Activated B cell treated with CpG ODN at 0.5 μM for 24 hours (primary cell): ENCODE measurements around the gene MTG2. TPM values are rescaled to one million over a fixed set of nuclear protein-coding genes. Genes with fewer than 3 reads are reported as not detected.

ENCODE experiments used
- ATAC-seq: fragments of 200-7000 bp; cut with Tn5 transposase; one replicate; pipeline ENCODE4 v1.10.0; 2021; ENCODE audit warnings: low read depth, mild to moderate bottlenecking, moderate library complexity
- CTCF ChIA-PET: fragments of 350-600 bp; sonication (Branson Sonifier 250); formaldehyde crosslinking; loops from one replicate; lab custom pipeline; 2021; ENCODE audit warnings: antibody characterized with exemption; lab: Charles Lee
- POLR2A ChIA-PET: fragments of 350-600 bp; sonication (Branson Sonifier 250); formaldehyde crosslinking; loops from one replicate; lab custom pipeline; 2021; ENCODE audit warnings: antibody characterized with exemption; lab: Charles Lee
- DNase-seq: peaks from one replicate; pipeline ENCODE4 v3.0.0; 2022
- H3K27ac Mint-ChIP-seq: one replicate; pipeline ENCODE4 v1.8.0; 2020; ENCODE audit warnings: mixed read lengths
- H3K27me3 Mint-ChIP-seq: one replicate; pipeline ENCODE4 v1.8.0; 2021; ENCODE audit warnings: mixed read lengths
- H3K36me3 Mint-ChIP-seq: one replicate; pipeline ENCODE4 v1.8.0; 2021; ENCODE audit warnings: low read depth, mixed read lengths
- H3K4me1 Mint-ChIP-seq: one replicate; pipeline ENCODE4 v1.8.0; 2021; ENCODE audit warnings: mixed read lengths
- H3K4me3 Mint-ChIP-seq: one replicate; pipeline ENCODE4 v1.8.0; 2020; ENCODE audit warnings: mild to moderate bottlenecking, mixed read lengths
- H3K9me3 Mint-ChIP-seq: one replicate; pipeline ENCODE4 v1.8.0; 2020; ENCODE audit warnings: mixed read lengths
- CTCF ChIP-seq: fragments of 200-600 bp; IDR thresholded peaks from one replicate; pipeline ENCODE4 v1.8.0; 2022; ENCODE audit warnings: antibody characterized with exemption, mild to moderate bottlenecking
- intact Hi-C: fragments of 100-400 bp; cut with micrococcal nuclease; formaldehyde crosslinking; loops from one replicate; pipeline ENCODE4 v1.15.1; 2024
- total RNA-seq: library from RNA; stranded (reverse); gene quantifications from 2 replicates; pipeline ENCODE4 v1.2.3, GENCODE V29; 2022

MTG2 gene
- total RNA-seq, 1 donor from 2014 or later: 46.8 TPM

GRCh38 chr20:62195075-62195405, 12.2 kb downstream of the MTG2 start:
- H3K9me3 Mint-ChIP-seq: no peaks in the 10 kb centered on the region
- intact Hi-C loops: no loop called here
- ChIA-PET CTCF (no interaction called here), POLR2A (no interaction called here)
- peaks cover 3% of the 10 kb centered on the region for H3K4me1 Mint-ChIP-seq
- H3K4me3 Mint-ChIP-seq: no peak overlapping the region
- H3K27ac Mint-ChIP-seq: no peak overlapping the region
- no peak for ATAC-seq
- no peaks in the 10 kb centered on the region for H3K27me3 Mint-ChIP-seq
- no peak for DNase-seq
- no peak for TF ChIP-seq CTCF
- H3K36me3 Mint-ChIP-seq: peaks cover 65% of the 10 kb centered on the region

- Mint-ChIP-seq H3K27ac (no peak overlapping the region), H3K27me3 (no peaks in the 10 kb centered on the region), H3K4me1 (peaks cover 6% of the 10 kb centered on the region), H3K36me3 (peaks cover 65% of the 10 kb centered on the region), H3K9me3 (no peaks in the 10 kb centered on the region), H3K4me3 (no peak overlapping the region)
- POLR2A ChIA-PET: interaction anchor here (0.6 kb wide), 1 partner anchor 661 kb away, joined by 3 read pairs; no protein-coding TSS in a partner anchor
- ATAC-seq (no peak), DNase-seq (no peak)
- CTCF ChIA-PET: no interaction called here
- intact Hi-C loops: no loop called here
- no peak for TF ChIP-seq CTCF
Observed at GRCh38 chr20:62195736-62196135, 12.9 kb downstream of the MTG2 start.

- Mint-ChIP-seq H3K4me1 (peaks cover 11% of the 10 kb centered on the region), H3K27ac (no peak overlapping the region), H3K4me3 (no peak overlapping the region), H3K36me3 (peaks cover 65% of the 10 kb centered on the region), H3K9me3 (no peaks in the 10 kb centered on the region), H3K27me3 (no peaks in the 10 kb centered on the region)
- DNase-seq (no peak), ATAC-seq (no peak)
- TF ChIP-seq CTCF: no peak
- CTCF ChIA-PET: no interaction called here
- POLR2A ChIA-PET: interaction anchor here (0.6 kb wide), 1 partner anchor 660 kb away, joined by 3 read pairs; no protein-coding TSS in a partner anchor
- intact Hi-C loops: no loop called here
Observed at GRCh38 chr20:62196286-62196685, 13.5 kb downstream of the MTG2 start.

GRCh38 chr20:62197311-62197710, 14.5 kb downstream of the MTG2 start:
- ChIA-PET CTCF (no interaction called here), POLR2A (no interaction called here)
- H3K9me3 Mint-ChIP-seq: no peaks in the 10 kb centered on the region
- H3K27ac Mint-ChIP-seq: no peak overlapping the region
- DNase-seq: no peak
- no peak for TF ChIP-seq CTCF
- H3K27me3 Mint-ChIP-seq: no peaks in the 10 kb centered on the region
- peaks cover 21% of the 10 kb centered on the region for H3K4me1 Mint-ChIP-seq
- H3K36me3 Mint-ChIP-seq: peaks cover 63% of the 10 kb centered on the region
- intact Hi-C loops: no loop called here
- H3K4me3 Mint-ChIP-seq: no peak overlapping the region
- no peak for ATAC-seq

- Mint-ChIP-seq H3K4me3 (no peak overlapping the region), H3K36me3 (peaks cover 65% of the 10 kb centered on the region), H3K9me3 (no peaks in the 10 kb centered on the region), H3K4me1 (peaks cover 26% of the 10 kb centered on the region), H3K27me3 (no peaks in the 10 kb centered on the region), H3K27ac (no peak overlapping the region)
- ATAC-seq (no peak), DNase-seq (no peak)
- CTCF ChIA-PET: no interaction called here
- POLR2A ChIA-PET: no interaction called here
- TF ChIP-seq CTCF: no peak
- intact Hi-C loops: no loop called here
Observed at GRCh38 chr20:62197801-62198200, 15.0 kb downstream of the MTG2 start.
